Prostate gland (tissue), 2 donors: Measurements from ENCODE around the gene SLC41A1.

Source experiments
- POLR2A ChIP-seq: fragments of 450-650 bp; IDR thresholded peaks from one replicate; pipeline ENCODE4 v1.6.1; 2016; ENCODE audit warnings: antibody characterized with exemption, mild to moderate bottlenecking
- POLR2AphosphoS5 ChIP-seq: sonication (generic); formaldehyde crosslinking; IDR thresholded peaks from one replicate; pipeline ENCODE4 v1.6.1; 2017; ENCODE audit warnings: antibody characterized with exemption
- TF ChIP-seq, protein P1 (sequence below), 4 experiments: fragments of 200-600 bp in 2 of 4; fragments of 450-650 bp in 2 of 4; sonication (generic) in 2 of 4; IDR thresholded peaks; 1 replicate in 3 of 4; 2 replicates in 1 of 4; pipeline ENCODE4 v1.5.1; 2016 to 2019; ENCODE audit warnings: antibody characterized with exemption in 4 of 4, mild to moderate bottlenecking in 2 of 4, moderate library complexity in 2 of 4

DNA sequence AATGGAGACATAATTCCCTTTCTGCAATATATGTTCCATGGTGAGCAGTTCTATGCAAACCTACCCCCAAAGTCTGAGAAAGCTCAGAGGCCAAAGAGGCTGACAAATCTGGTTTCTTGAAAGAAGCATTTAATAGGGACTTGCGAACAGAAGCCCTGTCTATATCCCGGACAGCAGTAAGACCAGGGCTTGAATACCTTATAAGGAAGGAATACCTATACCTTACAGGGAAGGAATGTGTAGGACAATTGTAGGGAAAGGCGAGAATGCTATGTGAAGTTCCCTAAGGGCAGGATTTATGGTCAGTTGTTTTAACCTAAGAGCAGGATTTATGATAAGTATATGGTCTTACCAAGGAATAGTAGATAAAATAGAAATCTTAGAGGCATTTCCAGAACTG, 5.0 kb upstream of the SLC41A1 start:
- TF ChIP-seq, protein P1, sequence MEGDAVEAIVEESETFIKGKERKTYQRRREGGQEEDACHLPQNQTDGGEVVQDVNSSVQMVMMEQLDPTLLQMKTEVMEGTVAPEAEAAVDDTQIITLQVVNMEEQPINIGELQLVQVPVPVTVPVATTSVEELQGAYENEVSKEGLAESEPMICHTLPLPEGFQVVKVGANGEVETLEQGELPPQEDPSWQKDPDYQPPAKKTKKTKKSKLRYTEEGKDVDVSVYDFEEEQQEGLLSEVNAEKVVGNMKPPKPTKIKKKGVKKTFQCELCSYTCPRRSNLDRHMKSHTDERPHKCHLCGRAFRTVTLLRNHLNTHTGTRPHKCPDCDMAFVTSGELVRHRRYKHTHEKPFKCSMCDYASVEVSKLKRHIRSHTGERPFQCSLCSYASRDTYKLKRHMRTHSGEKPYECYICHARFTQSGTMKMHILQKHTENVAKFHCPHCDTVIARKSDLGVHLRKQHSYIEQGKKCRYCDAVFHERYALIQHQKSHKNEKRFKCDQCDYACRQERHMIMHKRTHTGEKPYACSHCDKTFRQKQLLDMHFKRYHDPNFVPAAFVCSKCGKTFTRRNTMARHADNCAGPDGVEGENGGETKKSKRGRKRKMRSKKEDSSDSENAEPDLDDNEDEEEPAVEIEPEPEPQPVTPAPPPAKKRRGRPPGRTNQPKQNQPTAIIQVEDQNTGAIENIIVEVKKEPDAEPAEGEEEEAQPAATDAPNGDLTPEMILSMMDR (IDR thresholded peaks at IDR 0.05), result no peak
- TF ChIP-seq POLR2AphosphoS5, result no peak
- no peak for TF ChIP-seq POLR2A
